Testis (tissue), 2 donors: ENCODE results near the gene FAM181A.

Experiments
- CTCF ChIP-seq, 3 experiments: fragments of 450-650 bp in 2 of 3; fragments of 200-600 bp in 1 of 3; sonication (generic) in 1 of 3; IDR thresholded peaks; one replicate each; pipeline ENCODE4 v1.5.1; 2016 to 2019; ENCODE audit warnings: antibody characterized with exemption in 3 of 3, mild to moderate bottlenecking in 2 of 3, moderate library complexity in 1 of 3
- POLR2A ChIP-seq: fragments of 450-650 bp; IDR thresholded peaks from one replicate; pipeline ENCODE4 v1.6.1; 2017; ENCODE audit warnings: antibody characterized with exemption, mild to moderate bottlenecking, moderate library complexity

- TF ChIP-seq CTCF (IDR thresholded peaks at IDR 0.05) (no peak), POLR2A (no peak)
Measured at GRCh38 chr14:93976477-93977057, 49.4 kb downstream of the FAM181A start, which contains the start of gene ASB2.
